ENCODE measurements around the gene CSNK2A2. TPM values are rescaled to one million over a fixed set of nuclear protein-coding genes. Genes with fewer than 3 reads are reported as not detected.

Gene CSNK2A2
- total and polyA plus RNA-seq, 4 donors = 17.4 to 56.8 (median 37.4) TPM

GRCh38 chr16:58137581-58137980 lies 60.3 kb downstream of the CSNK2A2 start:
- no peak overlapping the region for H3K4me3 ChIP-seq (ENCODE audit: low read length in 2 of 2)
- no peaks in the 10 kb centered on the region for H3K9me3 ChIP-seq (ENCODE audit: control insufficient read depth, low read length)
- H3K36me3 ChIP-seq (ENCODE audit: control insufficient read depth in 1 of 2, insufficient read depth in 2 of 2, low read length in 1 of 2) = no peaks in the 10 kb centered on the region
- H3K4me1 ChIP-seq (ENCODE audit: control insufficient read depth in 1 of 2, insufficient read depth in 2 of 2, low read length in 2 of 2) = no peaks in the 10 kb centered on the region
- H3K27me3 ChIP-seq (ENCODE audit: control insufficient read depth in 1 of 2, insufficient read depth in 2 of 2, low read length in 1 of 2) = no peaks in the 10 kb centered on the region
- H3K27ac ChIP-seq (ENCODE audit: low read depth in 1 of 2, low read length in 2 of 2) = no peak overlapping the region
- DNase-seq (no peak), ATAC-seq (ENCODE audit: low FRiP score) (no peak)
- intact Hi-C loops (cut with DNase I) = no loop called here
- 85 to 88% methylated on average over 2 of the region's 2 CpGs for WGBS, 2 donors

- 1% methylated on average over 70 of the region's 70 CpGs for WGBS, 2 donors
- H3K27me3 ChIP-seq (ENCODE audit: control insufficient read depth in 1 of 2, insufficient read depth in 2 of 2, low read length in 1 of 2) = no peaks in the 10 kb centered on the region
- no peaks in the 10 kb centered on the region for H3K9me3 ChIP-seq (ENCODE audit: control insufficient read depth, low read length)
- DNase-seq (peak; percentile 98 to 99), ATAC-seq (ENCODE audit: low FRiP score) (peak; percentile 98)
- peak within 1 kb of the TSS in 1 of 2 donors; percentile 50 for H3K27ac ChIP-seq (ENCODE audit: low read depth in 1 of 2, low read length in 2 of 2)
- H3K4me1 ChIP-seq (ENCODE audit: control insufficient read depth in 1 of 2, insufficient read depth in 2 of 2, low read length in 2 of 2) = peaks cover 0 to 6% of the 10 kb centered on the region in 2 donors
- peak within 1 kb of the TSS; percentile 68 to 83 for H3K4me3 ChIP-seq (ENCODE audit: low read length in 2 of 2)
- intact Hi-C loops (cut with DNase I) = no loop called here
- no peaks in the 10 kb centered on the region for H3K36me3 ChIP-seq (ENCODE audit: control insufficient read depth in 1 of 2, insufficient read depth in 2 of 2, low read length in 1 of 2)
Observed at GRCh38 chr16:58129097-58129936, 68.6 kb downstream of the CSNK2A2 start, which contains the start of gene CFAP20. TSS of gene CFAP20 (minus strand) at chr16:58129381. CDS start at chr16:58129115, 266 bp downstream.

GRCh38 chr16:58128711-58129096 lies 69.2 kb downstream of the CSNK2A2 start:
- Histone ChIP-seq H3K4me3 (ENCODE audit: low read length in 2 of 2) (peak overlapping the region; percentile 68 to 83), H3K27ac (ENCODE audit: low read depth in 1 of 2, low read length in 2 of 2) (peak overlapping the region in 1 of 2 donors; percentile 50), H3K27me3 (ENCODE audit: control insufficient read depth in 1 of 2, insufficient read depth in 2 of 2, low read length in 1 of 2) (no peaks in the 10 kb centered on the region), H3K36me3 (ENCODE audit: control insufficient read depth in 1 of 2, insufficient read depth in 2 of 2, low read length in 1 of 2) (no peaks in the 10 kb centered on the region), H3K9me3 (ENCODE audit: control insufficient read depth, low read length) (no peaks in the 10 kb centered on the region), H3K4me1 (ENCODE audit: control insufficient read depth in 1 of 2, insufficient read depth in 2 of 2, low read length in 2 of 2) (peaks cover 0 to 6% of the 10 kb centered on the region in 2 donors)
- DNase-seq (peak in 1 of 2 donors; percentile 52), ATAC-seq (ENCODE audit: low FRiP score) (peak; percentile 12)
- WGBS, 2 donors = 0 to 1% methylated on average over 24 to 25 of the region's 25 CpGs
- intact Hi-C loops (cut with DNase I) = no loop called here

- intact Hi-C loops (cut with DNase I) = no loop called here
- Histone ChIP-seq H3K4me1 (ENCODE audit: control insufficient read depth in 1 of 2, insufficient read depth in 2 of 2, low read length in 2 of 2) (peaks cover 0 to 6% of the 10 kb centered on the region in 2 donors), H3K27ac (ENCODE audit: low read depth in 1 of 2, low read length in 2 of 2) (no peak overlapping the region), H3K4me3 (ENCODE audit: low read length in 2 of 2) (peak overlapping the region; percentile 68 to 83), H3K36me3 (ENCODE audit: control insufficient read depth in 1 of 2, insufficient read depth in 2 of 2, low read length in 1 of 2) (no peaks in the 10 kb centered on the region), H3K9me3 (ENCODE audit: control insufficient read depth, low read length) (no peaks in the 10 kb centered on the region), H3K27me3 (ENCODE audit: control insufficient read depth in 1 of 2, insufficient read depth in 2 of 2, low read length in 1 of 2) (no peaks in the 10 kb centered on the region)
- DNase-seq (no peak), ATAC-seq (ENCODE audit: low FRiP score) (no peak)
- 1 to 2% methylated on average over 6 of the region's 6 CpGs for WGBS, 2 donors
Observed at GRCh38 chr16:58128181-58128631, 69.7 kb downstream of the CSNK2A2 start.

DNA sequence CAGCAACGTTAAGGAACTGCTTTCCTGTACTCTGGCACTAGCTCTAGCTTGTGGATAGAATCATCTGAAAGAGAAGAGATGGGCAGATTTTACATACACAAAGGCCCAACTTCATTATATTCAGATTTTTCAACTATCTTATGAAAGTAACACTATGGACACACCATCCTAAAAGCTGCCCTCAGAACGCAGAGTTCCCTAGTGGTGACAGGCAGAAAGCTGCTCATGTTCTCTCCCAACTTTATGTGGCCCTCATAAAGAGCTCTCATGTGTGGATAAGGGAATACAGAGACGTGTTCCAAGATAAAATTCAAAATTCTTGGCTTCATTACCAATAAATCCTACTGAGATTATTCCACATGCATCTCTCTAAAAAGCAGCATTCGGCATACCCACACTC lies 70.3 kb downstream of the CSNK2A2 start:
- no peak for ATAC-seq (ENCODE audit: low FRiP score)
- DNase-seq = no peak
- Histone ChIP-seq H3K36me3 (ENCODE audit: control insufficient read depth in 1 of 2, insufficient read depth in 2 of 2, low read length in 1 of 2) (no peaks in the 10 kb centered on the region), H3K27me3 (ENCODE audit: control insufficient read depth in 1 of 2, insufficient read depth in 2 of 2, low read length in 1 of 2) (no peaks in the 10 kb centered on the region), H3K9me3 (ENCODE audit: control insufficient read depth, low read length) (no peaks in the 10 kb centered on the region), H3K4me1 (ENCODE audit: control insufficient read depth in 1 of 2, insufficient read depth in 2 of 2, low read length in 2 of 2) (peaks cover 0 to 6% of the 10 kb centered on the region in 2 donors), H3K27ac (ENCODE audit: low read depth in 1 of 2, low read length in 2 of 2) (no peak overlapping the region), H3K4me3 (ENCODE audit: low read length in 2 of 2) (peak overlapping the region in 1 of 2 donors; percentile 38)
- intact Hi-C loops (cut with DNase I) = no loop called here
- WGBS, 2 donors = 9% methylated on average over 4 of the region's 4 CpGs

- Histone ChIP-seq H3K27me3 (ENCODE audit: control insufficient read depth in 1 of 2, insufficient read depth in 2 of 2, low read length in 1 of 2) (no peaks in the 10 kb centered on the region), H3K36me3 (ENCODE audit: control insufficient read depth in 1 of 2, insufficient read depth in 2 of 2, low read length in 1 of 2) (no peaks in the 10 kb centered on the region), H3K4me3 (ENCODE audit: low read length in 2 of 2) (peak overlapping the region in 1 of 2 donors; percentile 38), H3K27ac (ENCODE audit: low read depth in 1 of 2, low read length in 2 of 2) (no peak overlapping the region), H3K4me1 (ENCODE audit: control insufficient read depth in 1 of 2, insufficient read depth in 2 of 2, low read length in 2 of 2) (peaks cover 0 to 6% of the 10 kb centered on the region in 2 donors), H3K9me3 (ENCODE audit: control insufficient read depth, low read length) (no peaks in the 10 kb centered on the region)
- ATAC-seq (ENCODE audit: low FRiP score) (no peak), DNase-seq (no peak)
- intact Hi-C loops (cut with DNase I) = no loop called here
- 3% methylated on average over 7 of the region's 7 CpGs for WGBS, 2 donors
Observed at GRCh38 chr16:58127033-58127556, 70.8 kb downstream of the CSNK2A2 start.

DNA sequence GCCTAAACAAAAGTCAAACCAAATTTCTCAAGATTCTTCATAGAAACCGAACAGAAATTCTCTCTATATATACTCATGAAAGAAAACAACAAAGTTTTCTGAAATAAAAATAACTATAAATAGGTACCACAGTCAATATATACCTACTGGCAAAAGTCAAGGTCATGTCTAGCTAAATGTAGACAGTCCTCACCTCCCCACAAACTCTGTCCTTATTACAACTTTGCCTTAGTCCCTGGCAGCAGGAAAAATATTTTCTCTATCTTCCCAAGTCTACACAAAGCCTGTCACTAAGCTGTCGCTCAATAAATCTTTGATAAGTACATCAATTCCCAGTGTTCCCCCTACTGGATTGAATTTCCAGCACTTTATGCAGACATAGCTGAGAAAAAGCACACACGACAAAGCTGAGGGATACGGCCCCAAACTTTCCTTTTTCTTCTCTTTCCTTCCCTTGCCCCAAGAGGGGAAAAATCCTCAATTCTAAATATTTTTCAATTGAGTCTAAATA lies 71.4 kb downstream of the CSNK2A2 start:
- H3K4me1 ChIP-seq (ENCODE audit: control insufficient read depth in 1 of 2, insufficient read depth in 2 of 2, low read length in 2 of 2) = peaks cover 0 to 6% of the 10 kb centered on the region in 2 donors
- no peak overlapping the region for H3K27ac ChIP-seq (ENCODE audit: low read depth in 1 of 2, low read length in 2 of 2)
- intact Hi-C loops (cut with DNase I) = no loop called here
- H3K27me3 ChIP-seq (ENCODE audit: control insufficient read depth in 1 of 2, insufficient read depth in 2 of 2, low read length in 1 of 2) = no peaks in the 10 kb centered on the region
- no peaks in the 10 kb centered on the region for H3K36me3 ChIP-seq (ENCODE audit: control insufficient read depth in 1 of 2, insufficient read depth in 2 of 2, low read length in 1 of 2)
- DNase-seq (no peak), ATAC-seq (ENCODE audit: low FRiP score) (no peak)
- WGBS, 2 donors = 18 to 22% methylated on average over 4 of the region's 4 CpGs
- no peaks in the 10 kb centered on the region for H3K9me3 ChIP-seq (ENCODE audit: control insufficient read depth, low read length)
- no peak overlapping the region for H3K4me3 ChIP-seq (ENCODE audit: low read length in 2 of 2)

DNA sequence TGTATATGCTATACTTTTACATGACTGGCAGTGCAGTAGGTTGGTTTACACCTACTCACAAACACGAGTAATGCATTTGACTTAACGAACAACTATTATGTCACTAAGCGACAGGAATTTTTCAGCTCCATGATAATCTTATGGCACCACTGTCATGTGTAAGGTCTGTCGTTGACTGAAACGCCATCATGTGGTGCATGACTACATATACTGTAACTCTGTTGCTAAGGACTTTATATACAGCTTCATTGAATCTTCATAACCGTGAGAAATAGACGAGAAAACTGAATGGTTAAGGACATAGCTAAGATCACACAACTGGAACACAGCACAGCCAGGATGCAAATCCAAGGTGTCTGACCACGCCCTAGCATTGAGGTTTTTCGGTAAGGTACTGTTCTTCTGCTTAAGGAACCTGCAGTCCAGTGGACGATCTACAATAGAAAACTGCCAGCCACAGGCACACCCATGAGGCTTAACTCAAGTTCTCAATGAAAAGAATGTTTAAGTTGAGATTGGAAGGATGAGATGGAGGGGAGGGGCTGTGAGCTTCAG lies 72.0 kb downstream of the CSNK2A2 start:
- Histone ChIP-seq H3K4me3 (ENCODE audit: low read length in 2 of 2) (no peak overlapping the region), H3K4me1 (ENCODE audit: control insufficient read depth in 1 of 2, insufficient read depth in 2 of 2, low read length in 2 of 2) (peaks cover 0 to 9% of the 10 kb centered on the region in 2 donors)
- no peak for ATAC-seq (ENCODE audit: low FRiP score)

More for the DNA sequence above, 72.0 kb downstream of the CSNK2A2 start:
- no peaks in the 10 kb centered on the region for H3K9me3 ChIP-seq (ENCODE audit: control insufficient read depth, low read length)
- intact Hi-C loops (cut with DNase I) = no loop called here
- H3K27ac ChIP-seq (ENCODE audit: low read depth in 1 of 2, low read length in 2 of 2) = no peak overlapping the region
- no peaks in the 10 kb centered on the region for H3K36me3 ChIP-seq (ENCODE audit: control insufficient read depth in 1 of 2, insufficient read depth in 2 of 2, low read length in 1 of 2)
- H3K27me3 ChIP-seq (ENCODE audit: control insufficient read depth in 1 of 2, insufficient read depth in 2 of 2, low read length in 1 of 2) = no peaks in the 10 kb centered on the region
- no peak for DNase-seq
- WGBS, 2 donors = 68 to 76% methylated on average over 10 of the region's 10 CpGs
